SK-N-MC (cell line): ENCODE measurements around the gene KLRG1.

Experiments used
- EZH2 ChIP-seq: fragments of 200-600 bp; sonication (generic); IDR thresholded peaks from one replicate; pipeline ENCODE4 v1.6.1; 2017; ENCODE audit warnings: antibody characterized with exemption
- FOXP2 ChIP-seq: optimal IDR thresholded peaks from 2 replicates; pipeline ENCODE3; 2011; ENCODE audit warnings: mild to moderate bottlenecking, moderate library complexity; ENCODE audit not compliant: insufficient read depth; ENCODE audit errors: extremely low read length, control extremely low read depth
- POLR2AphosphoS5 ChIP-seq: IDR thresholded peaks from 2 replicates; pipeline ENCODE4 v1.6.1; 2012; ENCODE audit warnings: mild to moderate bottlenecking, low read depth, low read length, borderline replicate concordance

- TF ChIP-seq FOXP2 (no peak), EZH2 (no peak), POLR2AphosphoS5 (no peak)
These were observed 45.7 kb upstream of the KLRG1 start for GRCh38 chr12:8943565-8944186.
